Measurements from ENCODE around the gene PSMD13. TPM values are rescaled to one million over a fixed set of nuclear protein-coding genes. Genes with fewer than 3 reads are reported as not detected.

PSMD13 gene
- polyA plus RNA-seq, 1 donor (not counting 4 experiments of a cell fraction or from before 2014, with no cell fraction given) = 184 TPM

DNA sequence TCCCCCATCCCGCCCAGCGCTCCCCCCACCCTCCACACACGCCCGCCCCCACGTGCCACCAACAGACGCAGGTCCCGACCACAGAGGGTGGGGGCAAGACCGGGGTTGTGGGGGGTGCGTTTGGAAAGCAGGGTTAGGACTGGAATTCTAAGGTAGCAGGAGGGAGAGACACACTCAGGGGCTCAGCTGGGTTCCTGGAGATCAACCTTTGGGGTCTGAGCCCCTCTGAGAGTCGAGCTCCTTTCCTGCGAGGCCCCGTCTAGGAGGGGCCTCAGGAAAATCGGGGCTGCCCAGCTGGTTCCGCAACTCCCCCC, 52.6 kb downstream of the PSMD13 start:
- H3K27me3 ChIP-seq (ENCODE audit: control insufficient read depth, extremely low read depth, insufficient read depth, low read length) = peaks cover 30% of the 10 kb centered on the region
- no peak for FAIRE-seq
- H3K4me2 ChIP-seq (ENCODE audit: control insufficient read depth, extremely low read depth, insufficient read depth, low read depth, low read length) = no peak overlapping the region
- H2AFZ ChIP-seq (ENCODE audit: control insufficient read depth, low read length) = no peak overlapping the region
- no peak overlapping the region for H3K9ac ChIP-seq (ENCODE audit: control insufficient read depth, extremely low read depth, insufficient read depth, low read length)
- H3K36me3 ChIP-seq (ENCODE audit: control insufficient read depth in 2 of 2, extremely low read depth in 1 of 2, insufficient read depth in 2 of 2, low read length in 2 of 2) = no peaks in the 10 kb centered on the region
- H3K9me3 ChIP-seq (ENCODE audit: control insufficient read depth, low read depth, low read length) = no peaks in the 10 kb centered on the region
- DNase-seq (ENCODE audit: low read depth, low spot score) = no peak
- no peaks in the 10 kb centered on the region for H4K20me1 ChIP-seq (ENCODE audit: control insufficient read depth, extremely low read depth, insufficient read depth, low read length)
- H3K9me1 ChIP-seq (ENCODE audit: control insufficient read depth, extremely low read depth, insufficient read depth, low read length) = no peaks in the 10 kb centered on the region
- no peak overlapping the region for H3K27ac ChIP-seq (ENCODE audit: control insufficient read depth, insufficient read depth, low read length)
- TF ChIP-seq EZH2 (IDR thresholded peaks at IDR 0.05; ENCODE audit: low read length) = no peak
- TF ChIP-seq, protein P1, sequence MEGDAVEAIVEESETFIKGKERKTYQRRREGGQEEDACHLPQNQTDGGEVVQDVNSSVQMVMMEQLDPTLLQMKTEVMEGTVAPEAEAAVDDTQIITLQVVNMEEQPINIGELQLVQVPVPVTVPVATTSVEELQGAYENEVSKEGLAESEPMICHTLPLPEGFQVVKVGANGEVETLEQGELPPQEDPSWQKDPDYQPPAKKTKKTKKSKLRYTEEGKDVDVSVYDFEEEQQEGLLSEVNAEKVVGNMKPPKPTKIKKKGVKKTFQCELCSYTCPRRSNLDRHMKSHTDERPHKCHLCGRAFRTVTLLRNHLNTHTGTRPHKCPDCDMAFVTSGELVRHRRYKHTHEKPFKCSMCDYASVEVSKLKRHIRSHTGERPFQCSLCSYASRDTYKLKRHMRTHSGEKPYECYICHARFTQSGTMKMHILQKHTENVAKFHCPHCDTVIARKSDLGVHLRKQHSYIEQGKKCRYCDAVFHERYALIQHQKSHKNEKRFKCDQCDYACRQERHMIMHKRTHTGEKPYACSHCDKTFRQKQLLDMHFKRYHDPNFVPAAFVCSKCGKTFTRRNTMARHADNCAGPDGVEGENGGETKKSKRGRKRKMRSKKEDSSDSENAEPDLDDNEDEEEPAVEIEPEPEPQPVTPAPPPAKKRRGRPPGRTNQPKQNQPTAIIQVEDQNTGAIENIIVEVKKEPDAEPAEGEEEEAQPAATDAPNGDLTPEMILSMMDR (optimal IDR thresholded peaks at IDR 0.05 in 1 of 3, IDR thresholded peaks at IDR 0.05 in 1 of 3, conservative IDR thresholded peaks at IDR 0.05 in 1 of 3; ENCODE audit: extremely low read depth in 1 of 3, insufficient read depth in 2 of 3, low read length in 3 of 3) = no peak
- peak overlapping the region in 1 of 3 experiments; percentile 2 for H3K4me3 ChIP-seq (ENCODE audit: control insufficient read depth in 2 of 3, extremely low read depth in 1 of 3, insufficient read depth in 2 of 3, low read depth in 1 of 3, low read length in 3 of 3)
- no peaks in the 10 kb centered on the region for H3K79me2 ChIP-seq (ENCODE audit: control insufficient read depth, insufficient read depth, low read length)
- dilution Hi-C loops (cut with MboI; ENCODE audit: extremely low pct_ligation_motif_present, low sequenced_read_pairs) = no loop called here
- peaks cover 7% of the 10 kb centered on the region for H3K4me1 ChIP-seq (ENCODE audit: control insufficient read depth, extremely low read depth, insufficient read depth, low read length)

DNA sequence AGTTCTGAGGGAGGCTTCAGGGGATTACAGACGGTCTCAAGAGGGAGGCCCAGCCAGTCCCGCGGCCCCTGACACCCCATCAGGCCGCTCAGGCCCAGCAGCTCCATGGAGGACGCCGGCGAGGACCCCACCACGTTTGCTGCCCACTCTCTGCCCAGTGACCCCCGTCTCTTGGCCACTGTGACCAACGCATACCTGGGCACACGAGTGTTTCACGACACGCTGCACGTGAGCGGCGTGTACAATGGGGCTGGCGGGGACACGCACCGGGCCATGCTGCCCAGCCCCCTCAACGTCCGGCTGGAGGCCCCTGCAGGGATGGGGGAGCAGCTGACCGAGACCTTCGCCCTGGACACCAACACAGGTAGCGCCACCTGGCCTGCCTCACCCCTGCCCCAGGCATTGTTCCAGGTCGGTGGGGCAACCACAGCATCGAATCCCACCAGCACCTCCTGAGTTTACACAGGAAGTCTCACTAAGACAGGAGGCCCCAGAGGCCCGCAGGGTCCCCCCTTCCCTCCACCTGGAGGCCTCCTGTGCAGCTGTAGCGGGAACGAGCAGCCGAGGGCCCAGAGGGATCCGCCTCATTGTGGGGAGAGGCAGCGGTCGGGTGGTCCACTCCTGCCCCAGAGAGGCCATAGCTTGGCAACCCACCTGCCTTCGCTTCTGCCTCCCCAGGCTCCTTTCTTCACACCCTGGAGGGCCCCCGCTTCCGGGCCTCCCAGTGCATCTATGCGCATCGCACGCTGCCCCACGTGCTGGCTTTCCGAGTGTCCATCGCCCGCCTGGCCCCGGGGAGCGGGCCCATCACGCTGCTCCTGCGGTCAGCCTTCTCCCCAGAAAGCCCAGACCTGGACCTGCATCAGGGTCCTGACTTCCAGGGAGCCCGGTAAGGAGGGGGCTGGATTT, 53.2 kb downstream of the PSMD13 start:
- Histone ChIP-seq H3K27me3 (ENCODE audit: control insufficient read depth, extremely low read depth, insufficient read depth, low read length) (peaks cover 30% of the 10 kb centered on the region), H4K20me1 (ENCODE audit: control insufficient read depth, extremely low read depth, insufficient read depth, low read length) (no peaks in the 10 kb centered on the region), H3K79me2 (ENCODE audit: control insufficient read depth, insufficient read depth, low read length) (no peaks in the 10 kb centered on the region), H3K4me2 (ENCODE audit: control insufficient read depth, extremely low read depth, insufficient read depth, low read depth, low read length) (no peak overlapping the region), H3K36me3 (ENCODE audit: control insufficient read depth in 2 of 2, extremely low read depth in 1 of 2, insufficient read depth in 2 of 2, low read length in 2 of 2) (no peaks in the 10 kb centered on the region), H3K4me1 (ENCODE audit: control insufficient read depth, extremely low read depth, insufficient read depth, low read length) (peaks cover 7% of the 10 kb centered on the region), H2AFZ (ENCODE audit: control insufficient read depth, low read length) (no peak overlapping the region), H3K4me3 (ENCODE audit: control insufficient read depth in 2 of 3, extremely low read depth in 1 of 3, insufficient read depth in 2 of 3, low read depth in 1 of 3, low read length in 3 of 3) (no peak overlapping the region), H3K9me3 (ENCODE audit: control insufficient read depth, low read depth, low read length) (no peaks in the 10 kb centered on the region), H3K9ac (ENCODE audit: control insufficient read depth, extremely low read depth, insufficient read depth, low read length) (no peak overlapping the region), H3K27ac (ENCODE audit: control insufficient read depth, insufficient read depth, low read length) (no peak overlapping the region), H3K9me1 (ENCODE audit: control insufficient read depth, extremely low read depth, insufficient read depth, low read length) (no peaks in the 10 kb centered on the region)
- TF ChIP-seq, protein P1 (optimal IDR thresholded peaks at IDR 0.05 in 1 of 3, IDR thresholded peaks at IDR 0.05 in 1 of 3, conservative IDR thresholded peaks at IDR 0.05 in 1 of 3; ENCODE audit: extremely low read depth in 1 of 3, insufficient read depth in 2 of 3, low read length in 3 of 3) = no peak
- TF ChIP-seq EZH2 (IDR thresholded peaks at IDR 0.05; ENCODE audit: low read length) = no peak
- DNase-seq (ENCODE audit: low read depth, low spot score) = no peak
- dilution Hi-C loops (cut with MboI; ENCODE audit: extremely low pct_ligation_motif_present, low sequenced_read_pairs) = no loop called here
- no peak for FAIRE-seq

All from keratinocyte (primary cell).